ENCODE results near the gene PRUNE2. TPM values are rescaled to one million over a fixed set of nuclear protein-coding genes. Genes with fewer than 3 reads are reported as not detected.
"Not testable (repeated sequence)": the region's sequence is repeated elsewhere in the genome, so short reads cannot be mapped to it uniquely, and the experiment has no call there.

The PRUNE2 gene
- polyA plus RNA-seq, 1 donor (not counting 4 experiments of a cell fraction or from before 2014, with no cell fraction given): 0.41 TPM

- no peaks in the 10 kb centered on the region for H3K9me1 ChIP-seq (ENCODE audit: control insufficient read depth, extremely low read depth, insufficient read depth, low read length)
- H3K4me3 ChIP-seq (ENCODE audit: control insufficient read depth in 2 of 3, extremely low read depth in 1 of 3, insufficient read depth in 2 of 3, low read depth in 1 of 3, low read length in 3 of 3): no peak overlapping the region
- no peaks in the 10 kb centered on the region for H3K27me3 ChIP-seq (ENCODE audit: control insufficient read depth, extremely low read depth, insufficient read depth, low read length)
- H3K27ac ChIP-seq (ENCODE audit: control insufficient read depth, insufficient read depth, low read length): no peak overlapping the region
- H3K4me2 ChIP-seq (ENCODE audit: control insufficient read depth, extremely low read depth, insufficient read depth, low read depth, low read length): no peak overlapping the region
- H3K9me3 ChIP-seq (ENCODE audit: control insufficient read depth, low read depth, low read length): no peaks in the 10 kb centered on the region
- H3K36me3 ChIP-seq (ENCODE audit: control insufficient read depth in 2 of 2, extremely low read depth in 1 of 2, insufficient read depth in 2 of 2, low read length in 2 of 2): no peaks in the 10 kb centered on the region
- no peak for FAIRE-seq
- no peak for DNase-seq (ENCODE audit: low read depth, low spot score)
- dilution Hi-C loops (cut with MboI; ENCODE audit: extremely low pct_ligation_motif_present, low sequenced_read_pairs): no loop called here
- no peak overlapping the region for H3K9ac ChIP-seq (ENCODE audit: control insufficient read depth, extremely low read depth, insufficient read depth, low read length)
- no peaks in the 10 kb centered on the region for H3K4me1 ChIP-seq (ENCODE audit: control insufficient read depth, extremely low read depth, insufficient read depth, low read length)
- H4K20me1 ChIP-seq (ENCODE audit: control insufficient read depth, extremely low read depth, insufficient read depth, low read length): no peaks in the 10 kb centered on the region
- no peak overlapping the region for H2AFZ ChIP-seq (ENCODE audit: control insufficient read depth, low read length)
- no peaks in the 10 kb centered on the region for H3K79me2 ChIP-seq (ENCODE audit: control insufficient read depth, insufficient read depth, low read length)
- TF ChIP-seq EZH2 (IDR thresholded peaks at IDR 0.05; ENCODE audit: low read length) (no peak), CTCF (optimal IDR thresholded peaks at IDR 0.05 in 1 of 3, IDR thresholded peaks at IDR 0.05 in 1 of 3, conservative IDR thresholded peaks at IDR 0.05 in 1 of 3; ENCODE audit: extremely low read depth in 1 of 3, insufficient read depth in 2 of 3, low read length in 3 of 3) (no peak)
Observed at GRCh38 chr9:76595645-76596044, 310.3 kb downstream of the PRUNE2 start.

GRCh38 chr9:76594764-76595424 is 311.0 kb downstream of the PRUNE2 start:
- Histone ChIP-seq H4K20me1 (ENCODE audit: control insufficient read depth, extremely low read depth, insufficient read depth, low read length) (no peaks in the 10 kb centered on the region), H3K4me3 (ENCODE audit: control insufficient read depth in 2 of 3, extremely low read depth in 1 of 3, insufficient read depth in 2 of 3, low read depth in 1 of 3, low read length in 3 of 3) (no peak overlapping the region), H3K4me2 (ENCODE audit: control insufficient read depth, extremely low read depth, insufficient read depth, low read depth, low read length) (no peak overlapping the region), H3K79me2 (ENCODE audit: control insufficient read depth, insufficient read depth, low read length) (no peaks in the 10 kb centered on the region), H3K4me1 (ENCODE audit: control insufficient read depth, extremely low read depth, insufficient read depth, low read length) (no peaks in the 10 kb centered on the region), H3K9me1 (ENCODE audit: control insufficient read depth, extremely low read depth, insufficient read depth, low read length) (no peaks in the 10 kb centered on the region), H3K36me3 (ENCODE audit: control insufficient read depth in 2 of 2, extremely low read depth in 1 of 2, insufficient read depth in 2 of 2, low read length in 2 of 2) (no peaks in the 10 kb centered on the region), H3K9me3 (ENCODE audit: control insufficient read depth, low read depth, low read length) (no peaks in the 10 kb centered on the region), H3K9ac (ENCODE audit: control insufficient read depth, extremely low read depth, insufficient read depth, low read length) (no peak overlapping the region), H3K27ac (ENCODE audit: control insufficient read depth, insufficient read depth, low read length) (no peak overlapping the region), H3K27me3 (ENCODE audit: control insufficient read depth, extremely low read depth, insufficient read depth, low read length) (no peaks in the 10 kb centered on the region), H2AFZ (ENCODE audit: control insufficient read depth, low read length) (no peak overlapping the region)
- DNase-seq (ENCODE audit: low read depth, low spot score) (no peak), FAIRE-seq (no peak)
- TF ChIP-seq EZH2 (IDR thresholded peaks at IDR 0.05; ENCODE audit: low read length) (no peak), CTCF (optimal IDR thresholded peaks at IDR 0.05 in 1 of 3, IDR thresholded peaks at IDR 0.05 in 1 of 3, conservative IDR thresholded peaks at IDR 0.05 in 1 of 3; ENCODE audit: extremely low read depth in 1 of 3, insufficient read depth in 2 of 3, low read length in 3 of 3) (no peak)
- dilution Hi-C loops (cut with MboI; ENCODE audit: extremely low pct_ligation_motif_present, low sequenced_read_pairs): no loop called here

GRCh38 chr9:76593961-76594735 is 311.8 kb downstream of the PRUNE2 start:
- not testable (repeated sequence) for FAIRE-seq; H3K4me2 ChIP-seq (ENCODE audit: control insufficient read depth, extremely low read depth, insufficient read depth, low read depth, low read length)

More at GRCh38 chr9:76593961-76594735, 311.8 kb downstream of the PRUNE2 start:
- H3K9me3 ChIP-seq (ENCODE audit: control insufficient read depth, low read depth, low read length); H3K79me2 ChIP-seq (ENCODE audit: control insufficient read depth, insufficient read depth, low read length); H3K4me1 ChIP-seq (ENCODE audit: control insufficient read depth, extremely low read depth, insufficient read depth, low read length); dilution Hi-C loops (cut with MboI; ENCODE audit: extremely low pct_ligation_motif_present, low sequenced_read_pairs); H3K27ac ChIP-seq (ENCODE audit: control insufficient read depth, insufficient read depth, low read length); H2AFZ ChIP-seq (ENCODE audit: control insufficient read depth, low read length); H3K27me3 ChIP-seq (ENCODE audit: control insufficient read depth, extremely low read depth, insufficient read depth, low read length); H3K9me1 ChIP-seq (ENCODE audit: control insufficient read depth, extremely low read depth, insufficient read depth, low read length); H3K36me3 ChIP-seq (ENCODE audit: control insufficient read depth in 2 of 2, extremely low read depth in 1 of 2, insufficient read depth in 2 of 2, low read length in 2 of 2); DNase-seq (ENCODE audit: low read depth, low spot score); H3K4me3 ChIP-seq (ENCODE audit: control insufficient read depth in 2 of 3, extremely low read depth in 1 of 3, insufficient read depth in 2 of 3, low read depth in 1 of 3, low read length in 3 of 3); H3K9ac ChIP-seq (ENCODE audit: control insufficient read depth, extremely low read depth, insufficient read depth, low read length); H4K20me1 ChIP-seq (ENCODE audit: control insufficient read depth, extremely low read depth, insufficient read depth, low read length): not testable (repeated sequence)

All from keratinocyte (primary cell).